IMR-90 (cell line): ENCODE data around the gene PCID2. TPM values are rescaled to one million over a fixed set of nuclear protein-coding genes. Genes with fewer than 3 reads are reported as not detected.

Source experiments
- ATAC-seq: fragments of 200-7000 bp; cut with Tn5 transposase; 2 replicates; pipeline ENCODE4 v1.9.1; 2020; ENCODE audit warnings: low read depth, mild to moderate bottlenecking, moderate library complexity
- BruUV-seq: library from RNA; stranded (reverse); fragments of 400-500 nt; replicated peaks from 2 replicates; lab custom pipeline; 2021; lab: Mats Ljungman, UMichigan
- CTCF ChIA-PET: fragments of 300-600 bp; formaldehyde crosslinking; extraction: SDS; loops from one replicate; lab custom pipeline; 2021; ENCODE audit warnings: antibody characterized with exemption; lab: Yijun Ruan, JAX
- POLR2A ChIA-PET: fragments of 300-600 bp; sonication (Branson Sonifier 250); formaldehyde crosslinking; loops from one replicate; lab custom pipeline; 2022; ENCODE audit warnings: antibody characterized with exemption; ENCODE audit not compliant: unreplicated experiment; lab: Charles Lee
- DNase-seq: peaks from one replicate; pipeline ENCODE4 v3.0.0; 2013
- H2AFZ ChIP-seq: replicated peaks from 2 replicates; pipeline ENCODE3; 2013; ENCODE audit warnings: low read length, mild to moderate bottlenecking; ENCODE audit not compliant: poor library complexity
- H2AK5ac ChIP-seq: 2 replicates; pipeline ENCODE4 v1.6.1; 2013; ENCODE audit warnings: low read depth, low read length, inconsistent platforms
- H2AK9ac ChIP-seq: replicated peaks from 2 replicates; pipeline ENCODE3; 2013; ENCODE audit warnings: mild to moderate bottlenecking, low read depth, low read length, moderate library complexity; ENCODE audit not compliant: poor library complexity
- H2BK120ac ChIP-seq: 2 replicates; pipeline ENCODE4 v1.6.1; 2013; ENCODE audit warnings: low read depth, low read length, inconsistent platforms
- H2BK15ac ChIP-seq: 3 replicates; pipeline ENCODE4 v1.6.1; 2013; ENCODE audit warnings: low read depth, low read length, inconsistent platforms
- H2BK20ac ChIP-seq: 2 replicates; pipeline ENCODE4 v1.6.1; 2013; ENCODE audit warnings: low read depth, mild to moderate bottlenecking, inconsistent platforms, low read length, moderate library complexity
- H2BK5ac ChIP-seq: 2 replicates; pipeline ENCODE4 v1.6.1; 2013; ENCODE audit warnings: mild to moderate bottlenecking, low read depth, low read length, inconsistent platforms; ENCODE audit not compliant: poor library complexity, severe bottlenecking
- H3K14ac ChIP-seq: replicated peaks from 2 replicates; pipeline ENCODE4 v1.6.1; 2013; ENCODE audit warnings: low read depth, low read length, inconsistent platforms
- H3K18ac ChIP-seq: 2 replicates; pipeline ENCODE4 v1.6.1; 2013; ENCODE audit warnings: low read depth, low read length, control low read depth
- H3K23ac ChIP-seq: 2 replicates; pipeline ENCODE4 v1.6.1; 2013; ENCODE audit warnings: low read depth, low read length, inconsistent platforms
- H3K27ac ChIP-seq: 2 replicates; pipeline ENCODE4 v1.5.1; 2013; ENCODE audit warnings: mild to moderate bottlenecking, control low read depth, low read length; ENCODE audit not compliant: insufficient read depth
- H3K27me3 ChIP-seq: 2 replicates; pipeline ENCODE4 v1.6.1; 2013; ENCODE audit warnings: low read length; ENCODE audit not compliant: control insufficient read depth, insufficient read depth
- H3K36me3 ChIP-seq: 2 replicates; pipeline ENCODE4 v1.6.1; 2013; ENCODE audit warnings: low read length, mixed read lengths; ENCODE audit not compliant: control insufficient read depth, insufficient read depth
- H3K4ac ChIP-seq: 2 replicates; pipeline ENCODE4 v1.6.1; 2013; ENCODE audit warnings: low read depth, low read length, inconsistent platforms
- H3K4me1 ChIP-seq: 2 replicates; pipeline ENCODE4 v1.6.1; 2013; ENCODE audit warnings: low read length, mixed read lengths; ENCODE audit not compliant: control insufficient read depth, insufficient read depth
- H3K4me2 ChIP-seq: 2 replicates; pipeline ENCODE4 v1.6.1; 2013; ENCODE audit warnings: low read depth, mild to moderate bottlenecking, control low read depth, low read length, moderate library complexity
- H3K4me3 ChIP-seq: 2 replicates; pipeline ENCODE4 v1.5.1; 2013; ENCODE audit warnings: low read depth, mild to moderate bottlenecking, control low read depth, low read length, moderate library complexity; ENCODE audit not compliant: insufficient read depth
- H3K56ac ChIP-seq: 2 replicates; pipeline ENCODE4 v1.6.1; 2013; ENCODE audit warnings: low read length, inconsistent platforms; ENCODE audit not compliant: insufficient read depth; ENCODE audit errors: extremely low read depth
- H3K79me1 ChIP-seq, 2 experiments: 2 replicates each; pipeline ENCODE4 v1.6.1; 2013; ENCODE audit warnings: low read length in 2 of 2, inconsistent platforms in 1 of 2, low read depth in 1 of 2
- H3K9ac ChIP-seq: 2 replicates; pipeline ENCODE4 v1.6.1; 2013; ENCODE audit warnings: low read depth, low read length, control low read depth
- H3K9me1 ChIP-seq: 2 replicates; pipeline ENCODE4 v1.6.1; 2013; ENCODE audit warnings: low read length, inconsistent platforms; ENCODE audit not compliant: insufficient read depth
- H3K9me3 ChIP-seq: 2 replicates; pipeline ENCODE4 v1.6.1; 2013; ENCODE audit warnings: low read length; ENCODE audit not compliant: control insufficient read depth, insufficient read depth
- H4K20me1 ChIP-seq: 2 replicates; pipeline ENCODE4 v1.6.1; 2013; ENCODE audit warnings: low read length, inconsistent platforms; ENCODE audit not compliant: insufficient read depth
- H4K5ac ChIP-seq: 2 replicates; pipeline ENCODE4 v1.6.1; 2013; ENCODE audit warnings: mild to moderate bottlenecking, low read depth, low read length, control low read depth
- H4K8ac ChIP-seq, 2 experiments: 2 replicates each; pipeline ENCODE4 v1.6.1; 2013; ENCODE audit warnings: low read depth in 2 of 2, low read length in 2 of 2, control low read depth in 1 of 2, inconsistent platforms in 1 of 2
- H4K91ac ChIP-seq: 2 replicates; pipeline ENCODE4 v1.6.1; 2013; ENCODE audit warnings: low read depth, low read length, inconsistent platforms; ENCODE audit not compliant: insufficient read depth
- BHLHE40 ChIP-seq: fragments of 150-350 bp; IDR thresholded peaks from 2 replicates; pipeline ENCODE4 v1.6.1; 2016; ENCODE audit warnings: mild to moderate bottlenecking, low read depth, low read length
- FOS ChIP-seq: fragments of 150-350 bp; IDR thresholded peaks from 2 replicates; pipeline ENCODE4 v1.6.1; 2016; ENCODE audit warnings: low read depth, low read length
- NFE2L2 ChIP-seq: fragments of 150-350 bp; IDR thresholded peaks from 2 replicates; pipeline ENCODE4 v1.6.1; 2016; ENCODE audit warnings: low read depth, mild to moderate bottlenecking, low read length
- POLR2A ChIP-seq: IDR thresholded peaks from 2 replicates; pipeline ENCODE4 v1.6.1; 2012; ENCODE audit warnings: mild to moderate bottlenecking, low read depth, low read length
- RAD21 ChIP-seq: IDR thresholded peaks from 2 replicates; pipeline ENCODE4 v1.6.1; 2012; ENCODE audit warnings: low read length, improper control_type of control experiment
- RFX5 ChIP-seq: IDR thresholded peaks from 2 replicates; pipeline ENCODE4 v1.8.0; 2012; ENCODE audit warnings: low read depth, mild to moderate bottlenecking, low read length, moderate library complexity
- SMC3 ChIP-seq: fragments of 150-350 bp; IDR thresholded peaks from 2 replicates; pipeline ENCODE4 v1.6.1; 2016; ENCODE audit warnings: low read depth, mild to moderate bottlenecking, antibody characterized with exemption, low read length, moderate library complexity
- WGBS, 2 experiments: methylation state at CpG; one replicate each; pipeline versions ENCODE4 v1.1.5 to v1.1.7; 2013; ENCODE audit warnings: missing lambda C conversion rate in 2 of 2; ENCODE audit not compliant: insufficient read length in 1 of 2; ENCODE audit errors: extremely low coverage in 2 of 2; 5-methylcytosine and 5-hydroxymethylcytosine counted together
- dilution Hi-C: fragments of 300-500 bp; cut with HindIII; formaldehyde crosslinking; loops from one replicate; pipeline ENCODE4 v1.14.3; 2018; ENCODE audit warnings: low sequenced_read_pairs; ENCODE audit not compliant: unreplicated experiment
- in situ Hi-C: fragments of 300-500 bp; cut with MboI; formaldehyde crosslinking; loops from 3 replicates; pipeline ENCODE4 v1.14.3; 2019; ENCODE audit warnings: low sequenced_read_pairs, inconsistent platforms, mixed read lengths
- intact Hi-C: fragments of 100-400 bp; cut with micrococcal nuclease; formaldehyde crosslinking; loops from 2 replicates; pipeline ENCODE4 v1.10.0; 2022
- polyA plus RNA-seq, 3 experiments: library from polyadenylated mRNA; depleted of rRNA; stranded (reverse); fragments of >200 nt; gene quantifications; 2 replicates each; pipeline ENCODE4 v1.2.3, GENCODE V29; 2012; ENCODE audit warnings: low replicate concordance in 1 of 3
- total RNA-seq: library from RNA; depleted of rRNA; stranded (reverse); fragments of >200 nt; gene quantifications from 2 replicates; pipeline ENCODE4 v1.2.3, GENCODE V29; 2012
- TF ChIP-seq, protein P1 (sequence below): fragments of 150-350 bp; IDR thresholded peaks from 2 replicates; pipeline ENCODE4 v1.6.1; 2016; ENCODE audit warnings: low read depth, mild to moderate bottlenecking, low read length, moderate library complexity, borderline replicate concordance

PCID2 gene
- total and polyA plus RNA-seq, 2 of the 4 experiments (the other 2 are of a cell fraction): 83.5 to 90.9 TPM

DNA sequence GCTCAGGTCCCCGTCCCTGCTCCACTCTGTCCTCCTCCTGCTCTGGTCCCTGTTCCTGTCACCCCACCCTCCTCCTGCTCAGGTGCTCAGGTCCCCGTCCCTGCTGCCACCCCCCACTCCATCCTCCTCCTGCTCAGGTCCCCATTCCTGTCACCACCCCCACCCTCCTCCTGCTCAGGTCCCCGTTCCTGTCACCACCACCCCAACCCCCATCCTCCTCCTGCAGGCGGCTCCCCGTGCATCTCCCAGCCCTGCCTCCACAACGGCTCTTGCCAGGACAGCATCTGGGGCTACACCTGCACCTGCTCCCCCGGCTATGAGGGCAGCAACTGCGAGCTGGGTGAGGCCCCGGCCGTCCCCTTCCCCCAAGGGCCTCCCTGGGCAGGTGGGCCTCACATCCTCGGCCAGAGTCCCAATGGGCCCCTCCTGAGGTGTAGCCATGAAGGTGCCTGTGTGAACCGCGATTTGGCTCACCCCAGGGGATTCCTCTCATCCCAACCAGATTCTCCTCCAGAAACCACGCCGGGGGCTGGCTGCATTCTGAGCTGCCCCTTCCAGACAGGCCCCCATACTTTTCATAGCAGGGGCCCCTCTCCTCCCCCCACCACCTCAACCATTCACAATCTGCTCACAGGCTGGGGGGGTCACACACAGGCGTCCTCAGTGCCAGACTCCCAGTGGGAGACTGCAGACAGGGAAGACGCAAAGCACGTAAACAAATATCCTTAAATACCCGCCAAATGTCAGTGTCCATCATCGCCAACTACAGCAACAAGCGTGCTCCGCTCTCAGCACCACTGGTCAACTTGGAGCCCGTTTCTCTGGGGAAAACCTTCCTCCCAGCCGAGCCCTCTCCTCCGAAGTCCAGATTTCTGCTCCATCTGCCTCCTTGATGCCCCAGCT is 45.4 kb downstream of the PCID2 start:
- TF ChIP-seq POLR2A (no peak), RAD21 (no peak), BHLHE40 (no peak), SMC3 (no peak), RFX5 (no peak), FOS (no peak), NFE2L2 (no peak)
- TF ChIP-seq, protein P1, sequence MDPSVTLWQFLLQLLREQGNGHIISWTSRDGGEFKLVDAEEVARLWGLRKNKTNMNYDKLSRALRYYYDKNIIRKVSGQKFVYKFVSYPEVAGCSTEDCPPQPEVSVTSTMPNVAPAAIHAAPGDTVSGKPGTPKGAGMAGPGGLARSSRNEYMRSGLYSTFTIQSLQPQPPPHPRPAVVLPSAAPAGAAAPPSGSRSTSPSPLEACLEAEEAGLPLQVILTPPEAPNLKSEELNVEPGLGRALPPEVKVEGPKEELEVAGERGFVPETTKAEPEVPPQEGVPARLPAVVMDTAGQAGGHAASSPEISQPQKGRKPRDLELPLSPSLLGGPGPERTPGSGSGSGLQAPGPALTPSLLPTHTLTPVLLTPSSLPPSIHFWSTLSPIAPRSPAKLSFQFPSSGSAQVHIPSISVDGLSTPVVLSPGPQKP: no peak
- no peak for ATAC-seq
- no peak overlapping the region for H4K5ac ChIP-seq
- ChIA-PET POLR2A (no interaction called here), CTCF (no interaction called here)
- no peak overlapping the region for H3K14ac ChIP-seq
- H3K23ac ChIP-seq: 0 out of 2 replicates have a peak overlapping the region, but pooled peaks have one; percentile 9
- H2AK5ac ChIP-seq: no peak overlapping the region; the same call in 1 of the 2 replicates
- H3K4me3 ChIP-seq: no peak overlapping the region
- H2AK9ac ChIP-seq: no peak overlapping the region
- dilution Hi-C loops (no loop called here), in situ Hi-C loops (no loop called here), intact Hi-C loops (no loop called here)
- H2BK120ac ChIP-seq: no peak overlapping the region
- no peak overlapping the region for H3K9ac ChIP-seq
- BruUV-seq: no TSS peak
- H2BK20ac ChIP-seq: no peak overlapping the region
- no peak for DNase-seq
- no peak overlapping the region for H4K91ac ChIP-seq
- 0 out of 2 replicates have a peak, but pooled peaks cover 2% of the 10 kb centered on the region for H3K9me3 ChIP-seq
- H3K4me1 ChIP-seq: peaks cover 8% of the 10 kb centered on the region
- peaks cover 2% of the 10 kb centered on the region; the same call in 1 of the 2 replicates for H3K36me3 ChIP-seq
- WGBS, 2 experiments: 45% methylated on average over 17 of the region's 25 CpGs; no CpG with 5 or more reads in 1 of the 2 experiments
- 0 out of 4 replicates have a peak, but pooled peaks cover 0 to 3% of the 10 kb centered on the region in 2 experiments for H3K79me1 ChIP-seq
- no peaks in the 10 kb centered on the region for H3K27me3 ChIP-seq
- no peak overlapping the region for H3K4me2 ChIP-seq
- H3K4ac ChIP-seq: no peak overlapping the region
- H2AFZ ChIP-seq: no peak overlapping the region
- no peak overlapping the region for H3K56ac ChIP-seq
- no peaks in the 10 kb centered on the region for H4K20me1 ChIP-seq
- H3K18ac ChIP-seq: no peak overlapping the region
- no peak overlapping the region for H2BK15ac ChIP-seq
- H3K9me1 ChIP-seq: 0 out of 2 replicates have a peak, but pooled peaks cover 2% of the 10 kb centered on the region
- H4K8ac ChIP-seq: no peak overlapping the region
- no peak overlapping the region for H3K27ac ChIP-seq
- no peak overlapping the region for H2BK5ac ChIP-seq
